Measurements from ENCODE around the gene GALNT2.

DNA sequence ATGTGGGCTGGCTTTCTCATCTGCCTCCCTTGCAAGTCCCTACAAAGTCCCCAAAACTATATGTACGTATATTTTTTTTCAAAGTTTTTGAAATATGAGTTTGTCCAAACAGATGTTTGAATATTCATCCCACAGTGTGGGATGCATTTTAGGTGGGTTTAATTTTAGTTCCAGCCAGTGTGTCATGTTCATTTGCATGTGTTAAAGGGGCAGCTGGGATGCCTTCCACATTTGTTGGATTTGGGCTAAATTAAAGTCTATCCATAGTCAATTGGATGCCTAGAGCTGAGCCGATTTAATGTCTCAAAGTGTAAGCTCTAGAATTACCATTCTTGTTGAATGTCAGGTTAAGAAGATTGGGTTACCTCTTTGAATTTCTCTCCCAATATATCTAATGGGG lies 139.2 kb downstream of the GALNT2 start:
- TF ChIP-seq, protein P1, sequence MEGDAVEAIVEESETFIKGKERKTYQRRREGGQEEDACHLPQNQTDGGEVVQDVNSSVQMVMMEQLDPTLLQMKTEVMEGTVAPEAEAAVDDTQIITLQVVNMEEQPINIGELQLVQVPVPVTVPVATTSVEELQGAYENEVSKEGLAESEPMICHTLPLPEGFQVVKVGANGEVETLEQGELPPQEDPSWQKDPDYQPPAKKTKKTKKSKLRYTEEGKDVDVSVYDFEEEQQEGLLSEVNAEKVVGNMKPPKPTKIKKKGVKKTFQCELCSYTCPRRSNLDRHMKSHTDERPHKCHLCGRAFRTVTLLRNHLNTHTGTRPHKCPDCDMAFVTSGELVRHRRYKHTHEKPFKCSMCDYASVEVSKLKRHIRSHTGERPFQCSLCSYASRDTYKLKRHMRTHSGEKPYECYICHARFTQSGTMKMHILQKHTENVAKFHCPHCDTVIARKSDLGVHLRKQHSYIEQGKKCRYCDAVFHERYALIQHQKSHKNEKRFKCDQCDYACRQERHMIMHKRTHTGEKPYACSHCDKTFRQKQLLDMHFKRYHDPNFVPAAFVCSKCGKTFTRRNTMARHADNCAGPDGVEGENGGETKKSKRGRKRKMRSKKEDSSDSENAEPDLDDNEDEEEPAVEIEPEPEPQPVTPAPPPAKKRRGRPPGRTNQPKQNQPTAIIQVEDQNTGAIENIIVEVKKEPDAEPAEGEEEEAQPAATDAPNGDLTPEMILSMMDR (conservative IDR thresholded peaks at IDR 0.05; ENCODE audit: low read depth in 2 of 2) = no peak
- no peak for TF ChIP-seq CREB1 (CRISPR knock-in tag; IDR thresholded peaks at IDR 0.05; ENCODE audit: low read depth)
- TF ChIP-seq POLR2AphosphoS5 (IDR thresholded peaks at IDR 0.05; ENCODE audit: low read depth) = no peak
- no peak for TF ChIP-seq EZH2 (IDR thresholded peaks at IDR 0.05; ENCODE audit: low read depth, unreplicated experiment)
- no peak for TF ChIP-seq ZNF331 (CRISPR knock-in tag; IDR thresholded peaks at IDR 0.05; ENCODE audit: low read depth)
- TF ChIP-seq JUNB (IDR thresholded peaks at IDR 0.05; ENCODE audit: unreplicated experiment) = no peak
- TF ChIP-seq, protein P2, sequence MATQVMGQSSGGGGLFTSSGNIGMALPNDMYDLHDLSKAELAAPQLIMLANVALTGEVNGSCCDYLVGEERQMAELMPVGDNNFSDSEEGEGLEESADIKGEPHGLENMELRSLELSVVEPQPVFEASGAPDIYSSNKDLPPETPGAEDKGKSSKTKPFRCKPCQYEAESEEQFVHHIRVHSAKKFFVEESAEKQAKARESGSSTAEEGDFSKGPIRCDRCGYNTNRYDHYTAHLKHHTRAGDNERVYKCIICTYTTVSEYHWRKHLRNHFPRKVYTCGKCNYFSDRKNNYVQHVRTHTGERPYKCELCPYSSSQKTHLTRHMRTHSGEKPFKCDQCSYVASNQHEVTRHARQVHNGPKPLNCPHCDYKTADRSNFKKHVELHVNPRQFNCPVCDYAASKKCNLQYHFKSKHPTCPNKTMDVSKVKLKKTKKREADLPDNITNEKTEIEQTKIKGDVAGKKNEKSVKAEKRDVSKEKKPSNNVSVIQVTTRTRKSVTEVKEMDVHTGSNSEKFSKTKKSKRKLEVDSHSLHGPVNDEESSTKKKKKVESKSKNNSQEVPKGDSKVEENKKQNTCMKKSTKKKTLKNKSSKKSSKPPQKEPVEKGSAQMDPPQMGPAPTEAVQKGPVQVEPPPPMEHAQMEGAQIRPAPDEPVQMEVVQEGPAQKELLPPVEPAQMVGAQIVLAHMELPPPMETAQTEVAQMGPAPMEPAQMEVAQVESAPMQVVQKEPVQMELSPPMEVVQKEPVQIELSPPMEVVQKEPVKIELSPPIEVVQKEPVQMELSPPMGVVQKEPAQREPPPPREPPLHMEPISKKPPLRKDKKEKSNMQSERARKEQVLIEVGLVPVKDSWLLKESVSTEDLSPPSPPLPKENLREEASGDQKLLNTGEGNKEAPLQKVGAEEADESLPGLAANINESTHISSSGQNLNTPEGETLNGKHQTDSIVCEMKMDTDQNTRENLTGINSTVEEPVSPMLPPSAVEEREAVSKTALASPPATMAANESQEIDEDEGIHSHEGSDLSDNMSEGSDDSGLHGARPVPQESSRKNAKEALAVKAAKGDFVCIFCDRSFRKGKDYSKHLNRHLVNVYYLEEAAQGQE (IDR thresholded peaks at IDR 0.05; ENCODE audit: unreplicated experiment) = no peak
- TF ChIP-seq STAT1 (IDR thresholded peaks at IDR 0.05; ENCODE audit: unreplicated experiment) = no peak
- TF ChIP-seq, protein P3, sequence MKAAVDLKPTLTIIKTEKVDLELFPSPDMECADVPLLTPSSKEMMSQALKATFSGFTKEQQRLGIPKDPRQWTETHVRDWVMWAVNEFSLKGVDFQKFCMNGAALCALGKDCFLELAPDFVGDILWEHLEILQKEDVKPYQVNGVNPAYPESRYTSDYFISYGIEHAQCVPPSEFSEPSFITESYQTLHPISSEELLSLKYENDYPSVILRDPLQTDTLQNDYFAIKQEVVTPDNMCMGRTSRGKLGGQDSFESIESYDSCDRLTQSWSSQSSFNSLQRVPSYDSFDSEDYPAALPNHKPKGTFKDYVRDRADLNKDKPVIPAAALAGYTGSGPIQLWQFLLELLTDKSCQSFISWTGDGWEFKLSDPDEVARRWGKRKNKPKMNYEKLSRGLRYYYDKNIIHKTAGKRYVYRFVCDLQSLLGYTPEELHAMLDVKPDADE (IDR thresholded peaks at IDR 0.05) = no peak
- no peak for TF ChIP-seq EZH2phosphoT487 (IDR thresholded peaks at IDR 0.05; ENCODE audit: unreplicated experiment)
- TF ChIP-seq, protein P4, sequence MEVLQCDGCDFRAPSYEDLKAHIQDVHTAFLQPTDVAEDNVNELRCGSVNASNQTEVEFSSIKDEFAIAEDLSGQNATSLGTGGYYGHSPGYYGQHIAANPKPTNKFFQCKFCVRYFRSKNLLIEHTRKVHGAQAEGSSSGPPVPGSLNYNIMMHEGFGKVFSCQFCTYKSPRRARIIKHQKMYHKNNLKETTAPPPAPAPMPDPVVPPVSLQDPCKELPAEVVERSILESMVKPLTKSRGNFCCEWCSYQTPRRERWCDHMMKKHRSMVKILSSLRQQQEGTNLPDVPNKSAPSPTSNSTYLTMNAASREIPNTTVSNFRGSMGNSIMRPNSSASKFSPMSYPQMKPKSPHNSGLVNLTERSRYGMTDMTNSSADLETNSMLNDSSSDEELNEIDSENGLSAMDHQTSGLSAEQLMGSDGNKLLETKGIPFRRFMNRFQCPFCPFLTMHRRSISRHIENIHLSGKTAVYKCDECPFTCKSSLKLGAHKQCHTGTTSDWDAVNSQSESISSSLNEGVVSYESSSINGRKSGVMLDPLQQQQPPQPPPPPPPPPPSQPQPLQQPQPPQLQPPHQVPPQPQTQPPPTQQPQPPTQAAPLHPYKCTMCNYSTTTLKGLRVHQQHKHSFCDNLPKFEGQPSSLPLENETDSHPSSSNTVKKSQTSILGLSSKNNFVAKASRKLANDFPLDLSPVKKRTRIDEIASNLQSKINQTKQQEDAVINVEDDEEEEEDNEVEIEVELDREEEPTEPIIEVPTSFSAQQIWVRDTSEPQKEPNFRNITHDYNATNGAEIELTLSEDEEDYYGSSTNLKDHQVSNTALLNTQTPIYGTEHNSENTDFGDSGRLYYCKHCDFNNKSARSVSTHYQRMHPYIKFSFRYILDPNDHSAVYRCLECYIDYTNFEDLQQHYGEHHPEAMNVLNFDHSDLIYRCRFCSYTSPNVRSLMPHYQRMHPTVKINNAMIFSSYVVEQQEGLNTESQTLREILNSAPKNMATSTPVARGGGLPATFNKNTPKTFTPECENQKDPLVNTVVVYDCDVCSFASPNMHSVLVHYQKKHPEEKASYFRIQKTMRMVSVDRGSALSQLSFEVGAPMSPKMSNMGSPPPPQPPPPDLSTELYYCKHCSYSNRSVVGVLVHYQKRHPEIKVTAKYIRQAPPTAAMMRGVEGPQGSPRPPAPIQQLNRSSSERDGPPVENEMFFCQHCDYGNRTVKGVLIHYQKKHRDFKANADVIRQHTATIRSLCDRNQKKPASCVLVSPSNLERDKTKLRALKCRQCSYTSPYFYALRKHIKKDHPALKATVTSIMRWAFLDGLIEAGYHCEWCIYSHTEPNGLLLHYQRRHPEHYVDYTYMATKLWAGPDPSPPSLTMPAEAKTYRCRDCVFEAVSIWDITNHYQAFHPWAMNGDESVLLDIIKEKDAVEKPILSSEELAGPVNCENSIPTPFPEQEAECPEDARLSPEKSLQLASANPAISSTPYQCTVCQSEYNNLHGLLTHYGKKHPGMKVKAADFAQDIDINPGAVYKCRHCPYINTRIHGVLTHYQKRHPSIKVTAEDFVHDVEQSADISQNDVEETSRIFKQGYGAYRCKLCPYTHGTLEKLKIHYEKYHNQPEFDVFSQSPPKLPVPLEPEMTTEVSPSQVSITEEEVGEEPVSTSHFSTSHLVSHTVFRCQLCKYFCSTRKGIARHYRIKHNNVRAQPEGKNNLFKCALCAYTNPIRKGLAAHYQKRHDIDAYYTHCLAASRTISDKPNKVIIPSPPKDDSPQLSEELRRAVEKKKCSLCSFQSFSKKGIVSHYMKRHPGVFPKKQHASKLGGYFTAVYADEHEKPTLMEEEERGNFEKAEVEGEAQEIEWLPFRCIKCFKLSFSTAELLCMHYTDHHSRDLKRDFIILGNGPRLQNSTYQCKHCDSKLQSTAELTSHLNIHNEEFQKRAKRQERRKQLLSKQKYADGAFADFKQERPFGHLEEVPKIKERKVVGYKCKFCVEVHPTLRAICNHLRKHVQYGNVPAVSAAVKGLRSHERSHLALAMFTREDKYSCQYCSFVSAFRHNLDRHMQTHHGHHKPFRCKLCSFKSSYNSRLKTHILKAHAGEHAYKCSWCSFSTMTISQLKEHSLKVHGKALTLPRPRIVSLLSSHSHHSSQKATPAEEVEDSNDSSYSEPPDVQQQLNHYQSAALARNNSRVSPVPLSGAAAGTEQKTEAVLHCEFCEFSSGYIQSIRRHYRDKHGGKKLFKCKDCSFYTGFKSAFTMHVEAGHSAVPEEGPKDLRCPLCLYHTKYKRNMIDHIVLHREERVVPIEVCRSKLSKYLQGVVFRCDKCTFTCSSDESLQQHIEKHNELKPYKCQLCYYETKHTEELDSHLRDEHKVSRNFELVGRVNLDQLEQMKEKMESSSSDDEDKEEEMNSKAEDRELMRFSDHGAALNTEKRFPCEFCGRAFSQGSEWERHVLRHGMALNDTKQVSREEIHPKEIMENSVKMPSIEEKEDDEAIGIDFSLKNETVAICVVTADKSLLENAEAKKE (CRISPR knock-in tag; IDR thresholded peaks at IDR 0.05) = no peak
- no peak for TF ChIP-seq ZNF114 (CRISPR knock-in tag; IDR thresholded peaks at IDR 0.05)

Data from GM23338 (cell line).